C4-2B (cell line): ENCODE measurements around the gene LSM3.

Source experiments
- H3K27ac ChIP-seq: fragments of 450-650 bp; 2 replicates; pipeline ENCODE4 v1.5.1; 2017
- ZFX ChIP-seq: fragments of 450-650 bp; IDR thresholded peaks from 2 replicates; pipeline ENCODE4 v1.6.1; 2017
- TF ChIP-seq, protein P1 (sequence below): fragments of 450-650 bp; conservative IDR thresholded peaks from 2 replicates; pipeline ENCODE4 v1.5.1; 2017; ENCODE audit warnings: mild to moderate bottlenecking

Gene LSM3

DNA sequence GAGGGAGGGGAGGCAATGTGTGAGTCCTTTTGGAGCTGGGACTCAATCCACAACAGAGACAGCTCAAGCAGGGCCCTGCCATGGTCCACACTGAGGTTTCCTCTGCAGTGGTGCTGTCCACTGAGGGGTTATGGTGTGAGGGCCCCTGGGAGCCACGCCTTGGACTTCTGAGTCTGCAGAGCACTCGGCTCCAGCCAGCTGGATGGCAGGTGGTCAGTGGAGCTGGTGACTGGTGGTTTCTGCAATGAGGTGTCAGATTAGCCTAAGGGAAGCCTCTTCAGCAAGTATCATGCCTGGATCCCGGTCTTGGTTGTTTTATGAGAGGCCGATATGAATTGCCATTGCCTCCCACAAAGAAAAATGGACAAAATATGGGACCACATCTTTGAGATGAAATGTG lies 21.7 kb downstream of the LSM3 start:
- no peak overlapping the region for H3K27ac ChIP-seq
- TF ChIP-seq ZFX, result no peak
- TF ChIP-seq, protein P1, sequence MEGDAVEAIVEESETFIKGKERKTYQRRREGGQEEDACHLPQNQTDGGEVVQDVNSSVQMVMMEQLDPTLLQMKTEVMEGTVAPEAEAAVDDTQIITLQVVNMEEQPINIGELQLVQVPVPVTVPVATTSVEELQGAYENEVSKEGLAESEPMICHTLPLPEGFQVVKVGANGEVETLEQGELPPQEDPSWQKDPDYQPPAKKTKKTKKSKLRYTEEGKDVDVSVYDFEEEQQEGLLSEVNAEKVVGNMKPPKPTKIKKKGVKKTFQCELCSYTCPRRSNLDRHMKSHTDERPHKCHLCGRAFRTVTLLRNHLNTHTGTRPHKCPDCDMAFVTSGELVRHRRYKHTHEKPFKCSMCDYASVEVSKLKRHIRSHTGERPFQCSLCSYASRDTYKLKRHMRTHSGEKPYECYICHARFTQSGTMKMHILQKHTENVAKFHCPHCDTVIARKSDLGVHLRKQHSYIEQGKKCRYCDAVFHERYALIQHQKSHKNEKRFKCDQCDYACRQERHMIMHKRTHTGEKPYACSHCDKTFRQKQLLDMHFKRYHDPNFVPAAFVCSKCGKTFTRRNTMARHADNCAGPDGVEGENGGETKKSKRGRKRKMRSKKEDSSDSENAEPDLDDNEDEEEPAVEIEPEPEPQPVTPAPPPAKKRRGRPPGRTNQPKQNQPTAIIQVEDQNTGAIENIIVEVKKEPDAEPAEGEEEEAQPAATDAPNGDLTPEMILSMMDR, result no peak

DNA sequence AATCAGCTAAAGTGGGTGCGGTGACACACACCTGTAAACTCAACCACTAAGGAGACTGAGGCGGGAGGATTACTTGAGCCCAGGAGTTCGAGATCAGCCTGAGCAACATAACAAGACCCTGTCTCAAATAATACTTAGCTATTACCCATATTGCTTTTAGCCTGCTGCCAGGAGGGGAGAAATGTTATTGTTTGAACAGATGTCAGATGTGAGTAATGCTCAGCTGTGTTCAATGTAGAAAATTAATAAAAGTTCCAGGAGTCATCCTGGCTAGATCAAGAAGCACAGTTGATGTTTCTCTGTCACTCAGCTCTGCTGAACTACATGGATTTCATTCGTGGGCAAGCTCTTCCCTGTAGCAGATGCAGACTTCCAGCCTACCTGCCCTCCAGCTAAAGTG lies 22.2 kb downstream of the LSM3 start:
- H3K27ac ChIP-seq, result no peak overlapping the region
- TF ChIP-seq, protein P1, result no peak
- TF ChIP-seq ZFX, result no peak

DNA sequence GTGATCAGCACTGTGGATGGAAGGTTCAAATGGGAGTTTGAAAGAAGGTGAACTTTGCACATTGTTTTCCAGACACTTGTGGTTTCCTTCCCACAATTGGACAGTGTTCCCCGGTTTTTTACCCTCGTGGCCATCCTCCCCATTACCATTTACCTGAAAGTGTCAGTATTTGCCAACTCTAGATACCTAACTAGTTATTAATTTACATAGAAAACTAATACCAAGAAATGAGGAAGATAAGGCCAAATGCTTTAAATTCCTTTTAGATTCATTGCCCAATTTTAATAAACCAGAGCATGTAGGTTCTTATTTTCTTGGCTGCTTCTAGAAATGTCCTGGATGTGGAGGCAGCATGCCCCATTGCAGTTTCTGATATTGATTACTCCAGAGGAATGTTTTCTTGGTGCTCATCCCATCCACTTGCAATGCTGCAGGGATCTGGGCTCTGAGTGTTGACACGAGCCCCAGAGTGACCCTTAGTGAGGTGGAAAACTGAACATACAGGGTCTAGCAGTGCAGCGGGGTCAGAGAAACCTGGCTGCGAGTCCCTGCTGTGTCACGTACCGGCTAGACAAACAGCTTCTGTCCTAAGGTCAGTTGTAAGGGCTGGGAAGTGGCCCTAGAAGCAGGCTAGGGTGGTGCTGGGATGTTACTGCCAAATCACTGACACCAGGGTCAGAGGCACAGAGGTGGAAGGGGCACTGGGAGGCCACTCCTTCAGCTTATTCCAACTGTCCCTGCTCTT lies 23.5 kb downstream of the LSM3 start:
- TF ChIP-seq ZFX, result no peak
- TF ChIP-seq, protein P1, result no peak
- no peak overlapping the region for H3K27ac ChIP-seq

DNA sequence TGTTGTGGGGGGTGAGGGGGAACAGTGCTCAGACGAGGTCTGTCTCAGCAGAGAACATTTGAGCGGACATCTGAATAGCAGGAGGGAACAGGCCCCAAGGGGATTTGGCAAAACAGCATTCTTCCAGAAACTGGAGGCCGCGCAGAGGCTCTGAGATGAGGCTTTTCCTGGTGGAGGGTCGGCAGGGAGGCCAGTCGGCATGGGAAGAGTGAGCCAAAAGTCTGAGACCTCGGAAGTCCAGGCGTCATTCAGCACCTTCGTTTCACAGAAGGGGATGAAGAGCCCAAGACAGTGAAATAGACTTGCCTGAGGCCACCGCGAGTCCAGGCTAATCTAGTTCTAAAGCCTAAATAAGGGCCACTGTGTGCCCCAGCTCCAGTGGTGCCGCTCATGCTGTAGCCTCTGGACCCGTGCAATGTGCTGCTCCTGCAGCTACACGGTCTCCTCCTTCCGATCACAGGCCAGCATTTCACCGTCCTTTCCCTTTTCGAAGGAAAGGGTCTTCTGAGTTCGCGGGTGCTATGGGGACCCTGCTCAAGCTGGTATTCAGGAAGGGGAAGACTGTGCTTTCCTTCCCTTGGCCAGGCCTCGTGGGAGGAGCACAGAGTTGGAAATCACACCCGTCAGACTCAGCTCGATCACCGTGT lies 24.4 kb downstream of the LSM3 start:
- H3K27ac ChIP-seq, result no peak overlapping the region

DNA sequence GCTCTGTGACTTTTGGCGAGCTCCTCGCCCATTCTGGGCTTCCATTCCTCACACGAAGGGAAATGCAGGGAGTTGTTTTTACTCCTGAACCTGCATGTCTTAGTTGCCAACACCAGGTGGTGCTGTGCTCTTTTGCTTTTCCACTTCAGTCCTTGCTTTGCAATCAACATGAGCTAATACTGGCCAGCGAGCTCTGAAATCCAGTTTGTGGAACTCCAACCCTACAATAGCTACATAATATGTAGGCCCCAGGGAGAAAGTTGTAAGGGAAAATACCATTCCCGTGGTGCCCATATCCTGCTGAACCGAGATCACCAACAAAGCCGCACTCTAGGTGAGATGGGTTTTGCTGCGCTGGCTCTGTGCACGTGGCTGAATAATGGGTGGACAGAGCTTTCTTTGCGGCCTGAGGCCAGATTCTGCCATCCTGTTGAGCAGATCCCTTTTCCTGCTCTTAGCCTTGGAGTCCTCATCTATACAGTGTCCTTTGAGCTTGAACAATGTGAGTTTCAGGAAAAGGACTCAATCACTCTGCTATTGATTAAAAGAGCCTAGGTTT lies 25.0 kb downstream of the LSM3 start:
- no peak overlapping the region; the same call in 1 of the 2 replicates for H3K27ac ChIP-seq
- no peak for TF ChIP-seq ZFX
- TF ChIP-seq, protein P1, result peak; percentile 85

More for the DNA sequence above, 24.4 kb downstream of the LSM3 start:
- TF ChIP-seq ZFX, result no peak
- TF ChIP-seq, protein P1, result no peak

DNA sequence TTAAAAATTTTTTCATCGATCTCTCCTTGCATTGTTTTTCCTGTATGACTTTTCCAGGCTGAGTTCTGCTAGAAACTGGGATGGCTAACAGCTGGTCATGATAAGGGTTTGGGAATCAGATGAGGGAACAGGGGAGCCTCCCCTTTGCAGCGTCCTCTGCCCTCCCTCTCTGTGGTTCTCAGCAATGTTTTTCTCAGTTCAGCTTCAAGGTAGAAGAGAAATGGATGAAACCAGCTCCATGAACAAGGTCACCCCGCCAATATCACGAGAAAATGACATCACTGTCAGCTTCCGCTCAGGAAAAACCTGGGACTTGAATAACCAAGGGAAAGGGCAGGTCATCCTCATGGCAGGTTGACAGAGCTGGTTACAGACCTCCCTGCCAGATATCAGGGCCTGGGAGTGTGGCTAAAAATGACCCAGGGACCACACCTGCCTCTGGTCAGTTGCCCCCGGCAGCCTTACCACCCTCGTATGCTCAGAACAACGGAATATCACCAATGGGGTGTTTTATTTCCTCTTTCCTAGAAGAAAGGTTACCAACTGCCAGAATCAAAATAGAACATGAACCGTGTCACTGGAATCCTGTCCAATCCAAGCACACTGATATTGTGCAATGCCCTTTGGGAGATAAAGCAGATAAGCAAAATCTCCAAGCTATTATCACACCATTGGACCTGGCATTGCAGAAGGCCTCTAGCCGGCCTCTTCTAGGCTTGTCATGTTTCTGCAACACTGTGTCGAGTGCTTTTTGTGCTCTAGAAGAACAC lies 26.1 kb downstream of the LSM3 start:
- H3K27ac ChIP-seq, result peak overlapping the region; percentile 21; the same call in 1 of the 2 replicates
- TF ChIP-seq ZFX, result no peak
- TF ChIP-seq, protein P1, result no peak
